ENCODE results near the gene IL16.
"Not testable (repeated sequence)": the region's sequence is repeated elsewhere in the genome, so short reads cannot be mapped to it uniquely, and the experiment has no call there.

IL16 gene

GRCh38 chr15:81321667-81322066 lies 125.0 kb downstream of the IL16 start:
- no peak for DNase-seq

DNA sequence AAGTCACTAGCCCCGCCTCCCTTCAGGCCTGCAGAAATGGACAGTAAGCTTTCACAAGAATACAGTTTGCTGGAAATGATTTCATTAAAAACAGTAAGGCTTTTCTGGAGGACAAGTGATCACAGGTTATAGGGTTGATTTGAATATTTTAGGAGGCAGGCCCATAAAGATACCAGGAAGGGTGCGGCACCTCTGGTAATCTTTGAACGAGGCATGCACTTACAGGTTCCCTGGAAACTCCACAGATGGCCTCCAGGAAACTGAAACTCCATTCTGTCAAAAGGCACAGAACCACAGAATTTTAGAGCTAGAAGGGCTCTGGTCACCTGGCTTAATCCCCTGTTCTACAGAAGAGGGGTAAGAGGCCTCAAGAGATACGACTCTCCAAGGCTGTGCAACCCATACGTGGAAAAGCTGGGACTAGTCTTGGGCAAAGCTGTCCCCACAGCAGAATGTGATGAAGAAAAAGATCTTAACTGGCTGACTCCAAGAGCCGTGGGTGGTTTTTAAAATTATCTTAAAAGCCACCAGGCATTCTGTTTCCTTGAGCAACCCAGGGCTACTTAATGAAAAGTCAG lies 126.1 kb downstream of the IL16 start:
- DNase-seq, result no peak

GRCh38 chr15:81323559-81323943 lies 126.9 kb downstream of the IL16 start:
- DNase-seq, result no peak

DNA sequence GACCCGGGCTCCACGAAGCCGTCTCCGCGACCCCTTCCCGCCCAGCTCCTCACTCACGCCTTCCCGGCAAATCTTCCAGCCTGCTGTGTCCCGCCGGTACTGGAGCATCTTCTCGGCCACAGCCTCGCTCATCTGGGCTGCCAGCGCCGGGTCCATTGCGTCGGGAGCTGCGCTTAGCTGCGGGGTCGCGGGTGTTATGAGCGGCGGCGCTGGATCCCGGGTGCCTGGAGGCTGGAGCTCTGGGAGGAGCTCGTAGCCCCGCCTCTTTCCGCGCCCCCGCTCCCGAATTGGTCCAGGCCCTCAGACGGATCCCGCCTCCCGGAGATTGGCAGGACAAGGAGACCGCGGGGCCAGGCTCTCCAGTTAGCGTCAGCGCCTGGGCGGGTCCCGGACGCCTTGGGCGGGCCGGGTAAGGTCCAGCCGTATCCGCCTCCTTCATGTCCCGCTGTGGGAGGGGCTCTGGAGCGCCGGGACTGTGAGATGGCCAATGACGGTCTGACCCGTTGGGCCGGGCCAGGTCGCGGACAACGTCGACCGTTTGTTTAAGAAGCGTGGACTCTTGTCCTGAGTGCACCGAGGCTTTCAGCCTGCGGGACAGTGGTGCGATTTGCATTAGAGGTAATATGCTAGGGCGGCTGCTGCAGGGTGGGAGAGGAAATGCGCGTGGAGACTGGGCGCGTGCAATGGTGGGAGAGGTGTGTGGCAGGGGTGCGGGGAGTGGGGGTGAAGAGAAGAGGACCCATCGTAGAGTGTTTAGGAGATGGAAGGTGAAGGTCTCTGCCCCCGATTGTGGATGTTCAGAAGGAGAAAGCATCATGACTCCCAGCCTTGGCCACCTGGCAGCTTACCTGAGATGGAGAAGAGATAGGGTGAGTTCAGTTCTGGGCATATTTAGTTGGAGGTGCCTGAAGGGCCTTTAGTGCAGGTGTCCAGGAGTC lies 127.5 kb downstream of the IL16 start, which contains the start of gene STARD5:
Gene STARD5, minus strand, starts transcription at position 198 of the 938 bp plus-strand sequence. Its CDS starts 42 bp downstream, at position 156.
- DNase-seq, result peak; percentile 63

DNA sequence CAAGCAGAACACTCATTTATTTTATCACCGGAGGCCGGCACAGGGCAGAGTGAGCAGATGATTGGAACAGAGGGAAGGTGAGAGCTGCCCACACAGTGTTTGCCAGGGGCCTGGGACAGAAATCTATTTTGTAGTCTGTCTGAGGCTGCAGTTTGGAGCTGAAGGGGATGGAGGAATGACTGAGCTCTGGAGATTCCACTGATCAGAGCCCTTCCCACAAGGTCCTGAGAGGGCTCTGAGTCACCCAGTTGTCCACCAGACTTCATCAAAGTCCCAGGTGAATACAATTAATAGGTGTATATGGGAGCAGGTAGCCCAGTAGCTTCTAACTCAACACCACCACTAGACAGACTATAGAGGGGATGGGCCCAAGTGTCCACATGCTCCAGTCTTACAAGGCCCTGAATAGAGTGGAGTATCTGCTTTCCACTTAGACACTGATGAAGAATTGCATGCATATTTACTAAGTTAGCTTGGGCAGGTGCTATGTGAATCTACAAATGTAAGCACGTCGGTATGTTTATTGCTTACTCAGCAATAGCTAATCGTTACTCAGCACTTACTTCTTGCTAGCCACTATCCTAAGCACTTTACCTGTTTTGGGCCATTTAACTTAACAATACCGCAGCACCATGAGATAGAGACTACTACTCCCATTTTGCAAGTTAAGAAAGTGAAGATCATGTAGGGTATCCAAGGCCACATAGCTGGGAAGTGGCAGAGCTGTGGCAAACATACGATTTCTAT lies 130.0 kb downstream of the IL16 start:
- DNase-seq, result no peak

GRCh38 chr15:81327516-81327915 lies 130.8 kb downstream of the IL16 start:
- no peak for DNase-seq

DNA sequence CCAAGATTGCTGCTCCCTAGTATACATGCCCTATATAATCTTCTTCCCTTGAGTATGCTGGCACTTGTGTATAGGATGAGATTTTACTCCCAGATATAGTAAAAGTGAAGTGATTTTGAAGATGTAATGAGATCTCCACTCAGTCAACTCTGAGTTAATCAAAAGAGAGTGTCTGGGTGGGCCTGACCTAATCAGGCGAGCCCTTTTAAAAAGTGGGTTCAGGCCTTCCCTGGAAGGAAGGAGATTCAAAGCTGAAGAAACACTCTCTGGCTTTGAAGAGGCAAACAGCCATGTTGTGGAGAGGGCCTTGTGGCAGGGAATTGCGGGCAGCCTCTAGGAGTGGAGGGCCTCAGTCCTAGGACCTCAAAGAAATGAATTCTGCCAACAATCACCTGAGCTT lies 132.8 kb downstream of the IL16 start:
- DNase-seq, result no peak

GRCh38 chr15:81330366-81331090 lies 133.8 kb downstream of the IL16 start:
- no peak for DNase-seq

DNA sequence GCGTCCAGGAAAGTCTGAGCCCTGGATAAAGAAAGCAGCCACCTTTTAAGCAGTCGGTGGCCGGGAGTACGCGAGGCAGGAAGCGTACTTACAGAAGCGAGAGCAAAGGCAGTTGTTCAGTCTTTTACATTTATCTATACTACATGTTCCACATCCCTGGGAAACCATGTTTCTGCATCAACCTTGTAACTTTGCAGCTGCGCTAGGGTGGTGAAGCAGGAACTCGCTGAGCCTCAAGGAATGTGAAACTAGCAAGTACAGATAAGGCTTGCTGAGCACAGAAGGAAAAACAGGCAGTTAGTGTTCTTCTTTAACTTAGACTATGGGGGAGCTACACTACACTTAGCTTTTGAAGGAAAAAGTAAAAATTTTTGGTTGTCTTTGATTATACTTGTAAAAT lies 134.5 kb downstream of the IL16 start:
- DNase-seq, result not testable (repeated sequence)

GRCh38 chr15:81331600-81331999 lies 134.9 kb downstream of the IL16 start:
- no peak for DNase-seq

- no peak for DNase-seq
Observed at GRCh38 chr15:81332326-81332725, 135.6 kb downstream of the IL16 start.

GRCh38 chr15:81333363-81333762 lies 136.7 kb downstream of the IL16 start:
- no peak for DNase-seq

GRCh38 chr15:81334768-81335435 lies 138.2 kb downstream of the IL16 start:
- DNase-seq, result no peak

- DNase-seq, result no peak
Observed at GRCh38 chr15:81335631-81336030, 139.0 kb downstream of the IL16 start.

DNA sequence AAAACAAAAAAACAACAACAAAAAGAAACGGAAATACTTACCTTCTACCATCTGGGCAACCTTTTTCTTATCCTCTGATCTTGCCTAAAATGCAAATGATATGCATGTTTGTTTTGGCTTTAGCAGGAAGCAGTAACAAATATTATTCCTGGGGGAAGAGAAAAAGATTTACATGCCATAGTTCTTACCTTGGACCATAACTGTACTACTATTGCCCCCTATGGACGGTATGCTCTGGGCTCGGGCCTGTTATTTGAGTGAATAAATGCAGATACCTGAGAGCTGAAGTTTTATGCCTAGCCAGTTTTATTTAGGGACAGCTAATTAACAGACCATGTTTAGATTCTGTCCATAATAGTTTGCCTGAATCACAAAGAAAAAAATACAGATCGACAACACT lies 139.9 kb downstream of the IL16 start:
- no peak for DNase-seq

GRCh38 chr15:81337241-81337640 lies 140.6 kb downstream of the IL16 start:
- no peak for DNase-seq

DNA sequence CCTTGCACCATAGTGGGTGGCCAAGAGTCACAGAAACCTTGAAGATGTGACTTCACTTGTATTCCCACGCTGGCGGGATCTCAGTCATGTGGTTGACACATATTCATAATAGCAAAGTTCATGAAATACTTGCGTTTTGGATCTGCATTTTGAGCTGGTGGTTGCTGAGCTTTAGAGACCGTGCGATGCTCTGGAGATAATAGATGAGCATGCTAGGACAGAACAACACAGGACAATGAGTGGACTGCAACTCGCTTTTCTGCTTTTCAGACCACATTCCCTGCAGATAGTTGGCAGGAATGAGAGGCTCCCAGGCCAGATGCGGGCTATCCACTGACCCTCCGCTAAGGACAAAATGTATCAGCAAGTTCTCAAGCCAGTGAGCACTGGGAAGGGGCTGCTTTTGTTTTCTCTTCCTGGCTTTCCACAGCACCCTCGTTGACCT lies 141.1 kb downstream of the IL16 start:
- DNase-seq, result no peak

- no peak for DNase-seq
Observed at GRCh38 chr15:81338170-81339007, 141.7 kb downstream of the IL16 start.

- DNase-seq, result no peak
Observed at GRCh38 chr15:81339321-81339720, 142.6 kb downstream of the IL16 start.

GRCh38 chr15:81339851-81340250 lies 143.2 kb downstream of the IL16 start:
- DNase-seq, result no peak

DNA sequence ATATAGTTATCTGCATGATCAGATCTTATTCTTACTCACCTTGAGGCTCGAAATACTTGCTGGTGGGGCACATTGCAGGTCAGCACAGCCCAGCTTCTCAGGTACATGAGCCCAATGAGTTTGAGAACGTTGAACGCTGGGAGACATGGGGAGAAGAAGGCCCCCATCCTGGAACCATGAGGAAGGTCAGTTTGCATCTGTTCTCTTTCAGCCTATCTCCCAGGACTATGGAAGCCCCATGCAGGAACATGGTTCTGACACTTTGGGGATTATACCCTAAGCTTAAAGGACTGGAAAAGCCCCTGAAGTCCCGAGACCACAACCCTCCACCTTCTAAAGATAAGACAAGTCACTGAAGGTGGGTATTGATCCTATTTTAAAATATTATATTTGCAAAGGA lies 144.7 kb downstream of the IL16 start:
- no peak for DNase-seq
